HEK293 (cell line): ENCODE measurements around the gene SPEM3.
"Not testable (repeated sequence)": the region's sequence is repeated elsewhere in the genome, so short reads cannot be mapped to it uniquely, and the experiment has no call there.

Experiments used
- CTCF ChIA-PET: fragments of 350-600 bp; formaldehyde crosslinking; extraction: SDS; loops from one replicate; lab custom pipeline; 2021; ENCODE audit warnings: antibody characterized with exemption; lab: Yijun Ruan, JAX
- POLR2A ChIA-PET: fragments of 300-600 bp; formaldehyde crosslinking; extraction: SDS; loops from one replicate; lab custom pipeline; 2020; ENCODE audit warnings: antibody characterized with exemption, inconsistent platforms; lab: Yijun Ruan, JAX
- H3K27ac ChIP-seq: fragments of 200-500 bp; sonication (Bioruptor generic); 2 replicates; pipeline ENCODE4 v1.5.1; 2014; ENCODE audit warnings: low read depth, low read length, control low read depth, inconsistent platforms; ENCODE audit errors: extremely low read depth
- H3K36me3 ChIP-seq, 2 experiments: fragments of 200-500 bp in 1 of 2; sonication (Bioruptor generic) in 1 of 2; 1 replicate in 1 of 2; 2 replicates in 1 of 2; pipeline ENCODE4 v1.5.1; 2014 to 2017; ENCODE audit warnings: inconsistent platforms in 2 of 2, low read length in 2 of 2; ENCODE audit not compliant: control insufficient read depth in 2 of 2, insufficient read depth in 1 of 2
- H3K4me1 ChIP-seq: fragments of 200-500 bp; sonication (Bioruptor generic); 2 replicates; pipeline ENCODE4 v1.5.1; 2014; ENCODE audit warnings: mild to moderate bottlenecking, low read length, inconsistent platforms; ENCODE audit not compliant: control insufficient read depth, insufficient read depth
- H3K4me3 ChIP-seq: 2 replicates; pipeline ENCODE4 v1.5.1; 2011; ENCODE audit warnings: low read depth, mild to moderate bottlenecking, control low read depth, low read length, moderate library complexity
- H3K9me3 ChIP-seq: fragments of 200-500 bp; sonication (Bioruptor generic); 2 replicates; pipeline ENCODE4 v1.5.1; 2014; ENCODE audit warnings: low read depth, low read length, inconsistent platforms; ENCODE audit not compliant: control insufficient read depth, insufficient read depth
- IKZF3 ChIP-seq: fragments of 450-650 bp; IDR thresholded peaks from 2 replicates; pipeline ENCODE4 v1.5.0; 2018; ENCODE audit warnings: missing biosample characterization, mild to moderate bottlenecking, missing genetic modification characterization, moderate library complexity
- OSR2 ChIP-seq: fragments of 450-650 bp; formaldehyde crosslinking; IDR thresholded peaks from 2 replicates; pipeline ENCODE4 v1.5.1; 2016; ENCODE audit warnings: missing biosample characterization, missing genetic modification characterization
- TCF7L2 ChIP-seq: IDR thresholded peaks from 2 replicates; pipeline ENCODE4 v1.6.1; 2011; ENCODE audit warnings: low read depth, mild to moderate bottlenecking, inconsistent platforms, low read length, moderate library complexity, borderline replicate concordance
- ZFHX2 ChIP-seq: fragments of 450-650 bp; formaldehyde crosslinking; conservative IDR thresholded peaks from 2 replicates; pipeline ENCODE4 v1.5.1; 2016; ENCODE audit warnings: missing biosample characterization, missing genetic modification characterization
- ZNF239 ChIP-seq: fragments of 450-650 bp; formaldehyde crosslinking; IDR thresholded peaks from 2 replicates; pipeline ENCODE4 v1.5.1; 2016; ENCODE audit warnings: missing biosample characterization, missing genetic modification characterization
- ZNF335 ChIP-seq: fragments of 450-650 bp; formaldehyde crosslinking; conservative IDR thresholded peaks from 2 replicates; pipeline ENCODE4 v1.5.1; 2016; ENCODE audit warnings: missing biosample characterization, missing genetic modification characterization
- ZNF416 ChIP-seq: fragments of 450-650 bp; formaldehyde crosslinking; IDR thresholded peaks from 2 replicates; pipeline ENCODE4 v1.5.1; 2016; ENCODE audit warnings: missing biosample characterization, missing genetic modification characterization
- ZNF529 ChIP-seq: fragments of 450-650 bp; formaldehyde crosslinking; IDR thresholded peaks from 2 replicates; pipeline ENCODE4 v1.5.1; 2017; ENCODE audit warnings: missing genetic modification characterization, missing biosample characterization; ENCODE audit not compliant: insufficient replicate concordance
- ZNF548 ChIP-seq: fragments of 450-650 bp; formaldehyde crosslinking; IDR thresholded peaks from 2 replicates; pipeline ENCODE4 v1.5.1; 2016; ENCODE audit warnings: missing biosample characterization, missing genetic modification characterization
- ZNF571 ChIP-seq: fragments of 450-650 bp; formaldehyde crosslinking; IDR thresholded peaks from 2 replicates; pipeline ENCODE4 v1.5.0; 2017; ENCODE audit warnings: missing biosample characterization, missing genetic modification characterization
- ZNF600 ChIP-seq: fragments of 450-650 bp; formaldehyde crosslinking; IDR thresholded peaks from 2 replicates; pipeline ENCODE4 v1.5.1; 2016; ENCODE audit warnings: missing biosample characterization, missing genetic modification characterization
- ZNF701 ChIP-seq: fragments of 450-650 bp; formaldehyde crosslinking; IDR thresholded peaks from 2 replicates; pipeline ENCODE4 v1.5.1; 2016; ENCODE audit warnings: missing biosample characterization, missing genetic modification characterization
- ZNF707 ChIP-seq: fragments of 450-650 bp; formaldehyde crosslinking; IDR thresholded peaks from 2 replicates; pipeline ENCODE4 v1.5.1; 2016; ENCODE audit warnings: missing biosample characterization, missing genetic modification characterization
- TF ChIP-seq, protein P1 (sequence below): fragments of 450-650 bp; formaldehyde crosslinking; IDR thresholded peaks from 2 replicates; pipeline ENCODE4 v1.5.1; 2016; ENCODE audit warnings: missing biosample characterization, missing genetic modification characterization, borderline replicate concordance
- TF ChIP-seq, protein P2 (sequence below): fragments of 450-650 bp; formaldehyde crosslinking; IDR thresholded peaks from 2 replicates; pipeline ENCODE4; 2016; ENCODE audit warnings: missing biosample characterization, missing genetic modification characterization
- TF ChIP-seq, protein P3 (sequence below): fragments of 450-650 bp; formaldehyde crosslinking; IDR thresholded peaks from 2 replicates; pipeline ENCODE4 v1.5.1; 2016; ENCODE audit warnings: missing biosample characterization, missing genetic modification characterization, low read depth

SPEM3 gene

DNA sequence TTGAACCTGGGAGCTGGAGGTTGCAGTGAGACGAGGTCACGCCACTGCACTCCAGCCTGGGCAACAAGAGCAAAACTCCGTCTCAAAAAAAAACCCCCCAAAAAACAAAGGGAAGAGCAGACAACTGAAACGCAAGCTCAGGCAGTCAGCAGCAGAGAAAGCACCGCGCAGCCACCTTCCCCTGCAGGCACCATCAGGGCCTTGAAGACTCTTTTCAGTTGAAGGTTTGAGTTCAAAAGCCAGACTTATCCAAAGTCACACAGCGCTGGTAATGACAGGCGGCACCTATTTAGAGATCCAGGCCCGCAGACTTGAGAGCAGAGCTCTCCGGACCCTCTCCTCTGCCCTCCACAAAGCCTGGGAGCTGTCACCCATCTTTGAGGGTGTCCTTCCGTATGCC, 39.6 kb downstream of the SPEM3 start:
- Histone ChIP-seq H3K27ac (peak overlapping the region; percentile 31; the same call in 1 of the 2 replicates), H3K4me1 (peaks cover 6% of the 10 kb centered on the region), H3K9me3 (no peaks in the 10 kb centered on the region), H3K4me3 (no peak overlapping the region), H3K36me3 (peaks cover 0 to 31% of the 10 kb centered on the region in 2 experiments; a peak in 2 of 3 replicates)
- ChIA-PET POLR2A (interaction anchor here (0.6 to 0.7 kb wide), 2 partner anchors 46 to 68 kb away, joined by 3 to 6 read pairs; no protein-coding TSS in a partner anchor), CTCF (interaction anchor here (0.5 to 1.4 kb wide), 2 partner anchors 34 to 61 kb away, joined by 3 read pairs; no protein-coding TSS in a partner anchor)
- no peak for TF ChIP-seq ZNF701 (tag by site-specific recombination)
- TF ChIP-seq ZNF239 (tag by site-specific recombination): peak; percentile 94

DNA sequence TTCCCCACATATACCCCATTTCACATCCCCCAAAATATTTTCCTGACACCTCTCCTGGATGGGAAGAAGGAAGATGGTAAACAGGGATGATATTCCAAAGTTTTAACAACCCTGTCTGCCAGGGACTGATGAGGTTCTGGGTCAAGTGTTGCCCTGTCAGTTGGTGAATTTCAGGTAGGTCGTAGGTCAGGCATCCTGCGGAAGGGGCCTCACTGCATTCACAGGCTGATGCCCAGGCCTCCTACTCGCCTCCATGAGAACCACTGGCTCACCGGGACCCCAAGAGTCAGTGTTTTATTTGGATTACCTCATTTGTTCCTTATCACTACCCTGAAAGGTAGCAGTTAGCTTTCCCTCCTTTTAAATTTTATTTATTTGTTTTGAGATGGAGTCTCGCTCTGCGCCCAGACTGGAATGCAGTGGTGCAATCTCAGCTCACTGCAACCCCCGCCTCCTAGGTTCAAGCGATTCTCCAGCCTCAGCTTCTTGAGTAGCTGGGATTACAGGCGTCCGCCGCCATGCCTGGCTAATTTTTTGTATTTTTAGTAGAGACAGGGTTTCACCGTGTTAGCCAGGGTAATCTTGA, 40.2 kb downstream of the SPEM3 start:
- Histone ChIP-seq H3K27ac (peak overlapping the region; percentile 31; the same call in 1 of the 2 replicates), H3K9me3 (no peaks in the 10 kb centered on the region), H3K36me3 (peaks cover 0 to 24% of the 10 kb centered on the region in 2 experiments; a peak in 2 of 3 replicates), H3K4me1 (peaks cover 6% of the 10 kb centered on the region), H3K4me3 (no peak overlapping the region)
- ChIA-PET CTCF (interaction anchor here (0.5 to 0.9 kb wide), 2 partner anchors 62 to 89 kb away, joined by 3 read pairs; no protein-coding TSS in a partner anchor), POLR2A (interaction anchor here (0.7 kb wide), 1 partner anchor 45 kb away, joined by 3 read pairs; no protein-coding TSS in a partner anchor)
- TF ChIP-seq ZNF707 (no peak), TCF7L2 (no peak), IKZF3 (peak; percentile 58; the same call in 1 of the 2 replicates), OSR2 (tag by site-specific recombination) (peak; percentile 76), ZNF416 (tag by site-specific recombination) (no peak), ZNF548 (tag by site-specific recombination) (no peak), ZNF529 (tag by site-specific recombination) (no peak), ZNF571 (tag by site-specific recombination) (no peak), ZFHX2 (tag by site-specific recombination) (no peak), ZNF335 (tag by site-specific recombination) (peak; percentile 76)
- TF ChIP-seq, protein P1, sequence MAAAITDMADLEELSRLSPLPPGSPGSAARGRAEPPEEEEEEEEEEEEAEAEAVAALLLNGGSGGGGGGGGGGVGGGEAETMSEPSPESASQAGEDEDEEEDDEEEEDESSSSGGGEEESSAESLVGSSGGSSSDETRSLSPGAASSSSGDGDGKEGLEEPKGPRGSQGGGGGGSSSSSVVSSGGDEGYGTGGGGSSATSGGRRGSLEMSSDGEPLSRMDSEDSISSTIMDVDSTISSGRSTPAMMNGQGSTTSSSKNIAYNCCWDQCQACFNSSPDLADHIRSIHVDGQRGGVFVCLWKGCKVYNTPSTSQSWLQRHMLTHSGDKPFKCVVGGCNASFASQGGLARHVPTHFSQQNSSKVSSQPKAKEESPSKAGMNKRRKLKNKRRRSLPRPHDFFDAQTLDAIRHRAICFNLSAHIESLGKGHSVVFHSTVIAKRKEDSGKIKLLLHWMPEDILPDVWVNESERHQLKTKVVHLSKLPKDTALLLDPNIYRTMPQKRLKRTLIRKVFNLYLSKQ: no peak
- TF ChIP-seq, protein P2, sequence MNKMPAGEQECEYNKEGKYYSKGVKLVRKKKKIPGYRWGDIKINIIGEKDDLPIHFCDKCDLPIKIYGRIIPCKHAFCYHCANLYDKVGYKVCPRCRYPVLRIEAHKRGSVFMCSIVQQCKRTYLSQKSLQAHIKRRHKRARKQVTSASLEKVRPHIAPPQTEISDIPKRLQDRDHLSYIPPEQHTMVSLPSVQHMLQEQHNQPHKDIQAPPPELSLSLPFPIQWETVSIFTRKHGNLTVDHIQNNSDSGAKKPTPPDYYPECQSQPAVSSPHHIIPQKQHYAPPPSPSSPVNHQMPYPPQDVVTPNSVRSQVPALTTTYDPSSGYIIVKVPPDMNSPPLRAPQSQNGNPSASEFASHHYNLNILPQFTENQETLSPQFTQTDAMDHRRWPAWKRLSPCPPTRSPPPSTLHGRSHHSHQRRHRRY: no peak
- TF ChIP-seq, protein P3, sequence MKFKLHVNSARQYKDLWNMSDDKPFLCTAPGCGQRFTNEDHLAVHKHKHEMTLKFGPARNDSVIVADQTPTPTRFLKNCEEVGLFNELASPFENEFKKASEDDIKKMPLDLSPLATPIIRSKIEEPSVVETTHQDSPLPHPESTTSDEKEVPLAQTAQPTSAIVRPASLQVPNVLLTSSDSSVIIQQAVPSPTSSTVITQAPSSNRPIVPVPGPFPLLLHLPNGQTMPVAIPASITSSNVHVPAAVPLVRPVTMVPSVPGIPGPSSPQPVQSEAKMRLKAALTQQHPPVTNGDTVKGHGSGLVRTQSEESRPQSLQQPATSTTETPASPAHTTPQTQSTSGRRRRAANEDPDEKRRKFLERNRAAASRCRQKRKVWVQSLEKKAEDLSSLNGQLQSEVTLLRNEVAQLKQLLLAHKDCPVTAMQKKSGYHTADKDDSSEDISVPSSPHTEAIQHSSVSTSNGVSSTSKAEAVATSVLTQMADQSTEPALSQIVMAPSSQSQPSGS (tag by site-specific recombination): peak; percentile 68

DNA sequence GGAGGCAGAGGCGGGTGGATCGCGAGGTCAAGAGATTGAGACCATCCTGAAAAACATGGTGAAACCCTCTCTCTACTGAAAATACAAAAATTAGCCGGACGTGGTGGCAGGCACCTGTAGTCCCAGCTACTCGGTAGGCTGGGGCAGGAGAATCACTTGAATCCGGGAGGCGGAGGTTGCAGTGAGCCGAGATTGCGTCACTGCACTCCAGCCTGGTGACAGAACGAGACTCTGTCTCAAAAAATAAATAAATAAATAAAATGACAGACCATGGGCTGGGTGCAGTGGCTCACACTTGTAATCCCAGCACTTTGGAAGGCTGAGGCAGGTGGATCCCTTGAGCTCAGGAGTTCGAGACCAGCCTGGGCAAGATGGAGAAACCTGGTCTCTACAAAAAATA, 41.2 kb downstream of the SPEM3 start:
- H3K36me3 ChIP-seq: peaks cover 0 to 21% of the 10 kb centered on the region in 2 experiments; a peak in 2 of 3 replicates
- ChIA-PET CTCF (interaction anchor here (0.6 to 1.6 kb wide), 6 partner anchors 8 to 104 kb away, joined by 3 to 7 read pairs (median 4); no protein-coding TSS in a partner anchor), POLR2A (interaction anchor here (1.3 to 1.5 kb wide), 2 partner anchors 10 to 66 kb away, joined by 3 to 10 read pairs; partner anchors contain the start of gene TMEM256)
- H3K4me1 ChIP-seq, H3K9me3 ChIP-seq, H3K4me3 ChIP-seq, H3K27ac ChIP-seq: not testable (repeated sequence)
- TF ChIP-seq ZNF600 (tag by site-specific recombination): 0 out of 2 replicates have a peak, but pooled peaks have one; percentile 45

DNA sequence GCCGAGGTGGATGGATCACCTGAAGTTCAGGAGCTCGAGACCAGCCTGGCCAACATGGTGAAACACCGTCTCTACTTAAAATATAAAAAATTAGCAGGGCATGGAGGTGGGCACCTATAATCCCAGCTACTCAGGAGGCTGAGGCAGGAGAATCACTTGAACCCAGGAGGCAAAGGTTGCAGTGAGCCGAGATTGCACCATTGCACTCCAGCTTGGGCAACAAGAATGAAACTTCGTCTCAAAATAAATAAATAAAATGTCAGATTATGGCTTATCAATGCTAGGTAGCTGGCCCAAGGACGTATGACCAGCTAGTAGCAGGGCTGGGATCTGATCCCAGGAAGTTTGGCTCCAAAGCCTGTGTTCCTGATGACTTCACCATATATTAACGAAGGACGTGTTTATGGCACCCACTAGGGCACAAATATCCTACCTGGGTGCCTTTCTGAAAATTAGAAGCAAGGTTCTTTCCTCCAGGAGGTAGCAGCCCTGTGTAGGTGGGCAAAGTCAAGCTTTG, 41.9 kb downstream of the SPEM3 start:
- H3K4me3 ChIP-seq, H3K4me1 ChIP-seq, H3K27ac ChIP-seq, H3K9me3 ChIP-seq: not testable (repeated sequence)
- ChIA-PET CTCF (interaction anchor here (0.6 to 1.7 kb wide), 6 partner anchors 9 to 105 kb away, joined by 3 to 7 read pairs (median 4); partner anchors contain the start of gene ZBTB4), POLR2A (interaction anchor here (0.6 to 2.0 kb wide), 7 partner anchors 10 to 328 kb away, joined by 3 to 10 read pairs (median 3); partner anchors contain the start of genes POLR2A and TMEM256)
- H3K36me3 ChIP-seq: peaks cover 0 to 19% of the 10 kb centered on the region in 2 experiments; a peak in 2 of 3 replicates
